Esophagus (tissue), 2 donors: ENCODE results near the gene KIF3A. TPM values are rescaled to one million over a fixed set of nuclear protein-coding genes. Genes with fewer than 3 reads are reported as not detected.

Source experiments
- H3K27ac ChIP-seq, 2 donors: one replicate each; pipeline ENCODE4 v1.5.1; 2013; ENCODE audit warnings: low read depth in 2 of 2, mild to moderate bottlenecking in 2 of 2, inconsistent platforms in 1 of 2, low read length in 1 of 2, moderate library complexity in 1 of 2
- H3K27me3 ChIP-seq, 2 donors: one replicate each; pipeline ENCODE4 v1.6.1; 2013; ENCODE audit warnings: low read length in 2 of 2, control low read depth in 1 of 2, mild to moderate bottlenecking in 1 of 2; ENCODE audit not compliant: insufficient read depth in 2 of 2, control insufficient read depth in 1 of 2
- H3K36me3 ChIP-seq, 2 donors: one replicate each; pipeline ENCODE4 v1.6.1; 2013; ENCODE audit warnings: low read length in 1 of 2; ENCODE audit not compliant: control insufficient read depth in 2 of 2, insufficient read depth in 2 of 2
- H3K4me1 ChIP-seq, 2 donors: one replicate each; pipeline ENCODE4 v1.6.1; 2013; ENCODE audit warnings: low read length in 1 of 2; ENCODE audit not compliant: control insufficient read depth in 2 of 2, insufficient read depth in 2 of 2
- H3K4me3 ChIP-seq, 2 donors: one replicate each; pipeline ENCODE4 v1.5.1; 2013; ENCODE audit warnings: low read length in 2 of 2, mild to moderate bottlenecking in 2 of 2, low read depth in 1 of 2, moderate library complexity in 1 of 2
- H3K9me3 ChIP-seq, 2 donors: one replicate each; pipeline ENCODE4 v1.6.1; 2013; ENCODE audit warnings: mild to moderate bottlenecking in 2 of 2, low read depth in 1 of 2, low read length in 1 of 2, moderate library complexity in 1 of 2; ENCODE audit not compliant: control insufficient read depth in 2 of 2, insufficient read depth in 1 of 2
- WGBS, 2 donors: extraction: QIAGEN DNeasy Blood & Tissue Kit; methylation state at CpG; one replicate each; pipeline ENCODE4 v1.1.7; 2013; 5-methylcytosine and 5-hydroxymethylcytosine counted together
- polyA plus RNA-seq, 2 donors: library from polyadenylated mRNA; stranded (reverse); fragments of 200-250 nt; gene quantifications; one replicate each; pipeline ENCODE4 v1.2.3, GENCODE V29; 2013
- donor health status: healthy with polysubstance abuse.
- donor health status: Bipolar disorder and iron deficiency.

Gene KIF3A
- polyA plus RNA-seq, 2 donors: 2.0 to 2.4 TPM

GRCh38 chr5:132734687-132735086, 2.7 kb downstream of the KIF3A start:
- no peak overlapping the region for H3K4me3 ChIP-seq
- 77 to 90% methylated on average over 2 of the region's 2 CpGs for WGBS, 2 donors
- H3K36me3 ChIP-seq: no peaks in the 10 kb centered on the region
- no peaks in the 10 kb centered on the region for H3K9me3 ChIP-seq
- no peak overlapping the region for H3K27ac ChIP-seq
- no peaks in the 10 kb centered on the region for H3K27me3 ChIP-seq
- no peaks in the 10 kb centered on the region for H3K4me1 ChIP-seq

- no peaks in the 10 kb centered on the region for H3K4me1 ChIP-seq
- H3K9me3 ChIP-seq: no peaks in the 10 kb centered on the region
- no peaks in the 10 kb centered on the region for H3K36me3 ChIP-seq
- H3K4me3 ChIP-seq: no peak overlapping the region
- WGBS, 2 donors: 82 to 88% methylated on average over 2 of the region's 2 CpGs
- no peaks in the 10 kb centered on the region for H3K27me3 ChIP-seq
- no peak overlapping the region for H3K27ac ChIP-seq
Measured at GRCh38 chr5:132733499-132734148, 3.7 kb downstream of the KIF3A start.

GRCh38 chr5:132729896-132730295, 7.5 kb downstream of the KIF3A start:
- no peaks in the 10 kb centered on the region for H3K36me3 ChIP-seq

GRCh38 chr5:132725745-132726144, 11.6 kb downstream of the KIF3A start:
- H3K27me3 ChIP-seq: no peaks in the 10 kb centered on the region
- H3K9me3 ChIP-seq: no peaks in the 10 kb centered on the region
- no peak overlapping the region for H3K27ac ChIP-seq
- H3K36me3 ChIP-seq: no peaks in the 10 kb centered on the region
- no peak overlapping the region for H3K4me3 ChIP-seq
- 96 to 97% methylated on average over 2 of the region's 2 CpGs for WGBS, 2 donors
- no peaks in the 10 kb centered on the region for H3K4me1 ChIP-seq

More at GRCh38 chr5:132729896-132730295, 7.5 kb downstream of the KIF3A start:
- H3K27me3 ChIP-seq: no peaks in the 10 kb centered on the region
- H3K27ac ChIP-seq: no peak overlapping the region
- WGBS, 2 donors: 93 to 97% methylated on average over 10 of the region's 10 CpGs
- no peaks in the 10 kb centered on the region for H3K9me3 ChIP-seq
- H3K4me1 ChIP-seq: no peaks in the 10 kb centered on the region
- no peak overlapping the region for H3K4me3 ChIP-seq

GRCh38 chr5:132718544-132719312, 18.6 kb downstream of the KIF3A start:
- Histone ChIP-seq H3K4me1 (no peaks in the 10 kb centered on the region), H3K4me3 (no peak overlapping the region), H3K27ac (no peak overlapping the region), H3K9me3 (no peaks in the 10 kb centered on the region), H3K36me3 (no peaks in the 10 kb centered on the region), H3K27me3 (no peaks in the 10 kb centered on the region)
- 93 to 95% methylated on average over 5 of the region's 5 CpGs for WGBS, 2 donors

- WGBS, 2 donors: 63 to 68% methylated on average over 11 of the region's 11 CpGs
Measured at GRCh38 chr5:132714456-132715307, 22.7 kb downstream of the KIF3A start.

GRCh38 chr5:132708645-132709044, 28.7 kb downstream of the KIF3A start:
- Histone ChIP-seq H3K36me3 (no peaks in the 10 kb centered on the region), H3K27me3 (no peaks in the 10 kb centered on the region), H3K9me3 (no peaks in the 10 kb centered on the region), H3K4me1 (no peaks in the 10 kb centered on the region), H3K27ac (no peak overlapping the region), H3K4me3 (no peak overlapping the region)

More at GRCh38 chr5:132714456-132715307, 22.7 kb downstream of the KIF3A start:
- Histone ChIP-seq H3K4me3 (no peak overlapping the region), H3K4me1 (no peaks in the 10 kb centered on the region), H3K9me3 (no peaks in the 10 kb centered on the region), H3K27me3 (no peaks in the 10 kb centered on the region), H3K36me3 (no peaks in the 10 kb centered on the region), H3K27ac (no peak overlapping the region)

- H3K27ac ChIP-seq: no peak overlapping the region
- no peaks in the 10 kb centered on the region for H3K9me3 ChIP-seq
- H3K27me3 ChIP-seq: no peaks in the 10 kb centered on the region
- H3K4me3 ChIP-seq: no peak overlapping the region
- 91 to 100% methylated on average over 1 of the region's 1 CpG for WGBS, 2 donors
- H3K36me3 ChIP-seq: no peaks in the 10 kb centered on the region
- H3K4me1 ChIP-seq: no peaks in the 10 kb centered on the region
Measured at GRCh38 chr5:132704875-132705274, 32.5 kb downstream of the KIF3A start.

- no peak overlapping the region for H3K4me3 ChIP-seq
- no peaks in the 10 kb centered on the region for H3K4me1 ChIP-seq
- H3K27ac ChIP-seq: no peak overlapping the region
- H3K27me3 ChIP-seq: no peaks in the 10 kb centered on the region
- 89 to 93% methylated on average over 4 of the region's 4 CpGs for WGBS, 2 donors
- H3K36me3 ChIP-seq: no peaks in the 10 kb centered on the region
- no peaks in the 10 kb centered on the region for H3K9me3 ChIP-seq
Measured at GRCh38 chr5:132695956-132696355, 41.4 kb downstream of the KIF3A start.
